HepG2 (cell line): ENCODE measurements around the gene RPL34. TPM values are rescaled to one million over a fixed set of nuclear protein-coding genes. Genes with fewer than 3 reads are reported as not detected.

Experiments
- NFAT5 ChIP-seq: sonication (generic); formaldehyde crosslinking; IDR thresholded peaks from 2 replicates; pipeline ENCODE4 v1.4.0; 2020; ENCODE audit warnings: missing genetic modification reagents
- NR1H2 ChIP-seq: sonication (generic); formaldehyde crosslinking; IDR thresholded peaks from 2 replicates; pipeline ENCODE4 v1.8.1; 2022; ENCODE audit warnings: low read depth, missing genetic modification reagents, borderline replicate concordance
- SP2 ChIP-seq: sonication (generic); formaldehyde crosslinking; IDR thresholded peaks from 2 replicates; pipeline ENCODE4 v1.5.1; 2020; ENCODE audit warnings: mild to moderate bottlenecking, missing genetic modification reagents
- TBP ChIP-seq: sonication (generic); formaldehyde crosslinking; IDR thresholded peaks from 2 replicates; pipeline ENCODE4 v1.5.0; 2020; ENCODE audit warnings: missing genetic modification reagents
- ZNF275 ChIP-seq: sonication (generic); formaldehyde crosslinking; IDR thresholded peaks from 2 replicates; pipeline ENCODE4 v1.8.0; 2022; ENCODE audit warnings: missing genetic modification reagents, mild to moderate bottlenecking, inconsistent platforms, borderline replicate concordance
- ZNF879 ChIP-seq: sonication (generic); formaldehyde crosslinking; IDR thresholded peaks from 2 replicates; pipeline ENCODE4 v1.8.1; 2023; ENCODE audit warnings: missing genetic modification reagents
- polyA plus RNA-seq, 8 experiments: library from polyadenylated mRNA; depleted of rRNA in 3 of 8; stranded (reverse) in 7 of 8; unstranded in 1 of 8; fragments of >200 nt; fragmentation: Illumina TruSeq in 4 of 8; extraction: Trizol in 4 of 8; gene quantifications; 2 replicates each; pipeline versions ENCODE4 v1.2.1 to v1.2.3, GENCODE V29; 2011 to 2016; ENCODE audit warnings: low read depth in 4 of 8, missing spikeins in 1 of 8, mixed read lengths in 1 of 8; ENCODE audit not compliant: insufficient read depth in 1 of 8
- total RNA-seq, 5 experiments: library from RNA; depleted of rRNA; stranded (reverse); fragments of >200 nt; fragmentation: Illumina TruSeq; extraction: Trizol; gene quantifications; 2 replicates each; pipeline ENCODE4 v1.2.3, GENCODE V29; 2016; ENCODE audit warnings: low read depth in 1 of 5
- TF ChIP-seq, protein P1 (sequence below): IDR thresholded peaks from 2 replicates; pipeline ENCODE4 v1.4.0; 2020; ENCODE audit warnings: mild to moderate bottlenecking, missing genetic modification reagents
- TF ChIP-seq, protein P2 (sequence below): sonication (generic); formaldehyde crosslinking; IDR thresholded peaks from one replicate; pipeline ENCODE4 v1.5.1; 2020; ENCODE audit warnings: mild to moderate bottlenecking, missing genetic modification reagents; ENCODE audit errors: not compliant biosample characterization

Gene RPL34
- total and polyA plus RNA-seq, 2 of the 13 experiments (the other 11 are each of a cell fraction or from before 2014, with no cell fraction given): 2,235 to 3,985 TPM

DNA sequence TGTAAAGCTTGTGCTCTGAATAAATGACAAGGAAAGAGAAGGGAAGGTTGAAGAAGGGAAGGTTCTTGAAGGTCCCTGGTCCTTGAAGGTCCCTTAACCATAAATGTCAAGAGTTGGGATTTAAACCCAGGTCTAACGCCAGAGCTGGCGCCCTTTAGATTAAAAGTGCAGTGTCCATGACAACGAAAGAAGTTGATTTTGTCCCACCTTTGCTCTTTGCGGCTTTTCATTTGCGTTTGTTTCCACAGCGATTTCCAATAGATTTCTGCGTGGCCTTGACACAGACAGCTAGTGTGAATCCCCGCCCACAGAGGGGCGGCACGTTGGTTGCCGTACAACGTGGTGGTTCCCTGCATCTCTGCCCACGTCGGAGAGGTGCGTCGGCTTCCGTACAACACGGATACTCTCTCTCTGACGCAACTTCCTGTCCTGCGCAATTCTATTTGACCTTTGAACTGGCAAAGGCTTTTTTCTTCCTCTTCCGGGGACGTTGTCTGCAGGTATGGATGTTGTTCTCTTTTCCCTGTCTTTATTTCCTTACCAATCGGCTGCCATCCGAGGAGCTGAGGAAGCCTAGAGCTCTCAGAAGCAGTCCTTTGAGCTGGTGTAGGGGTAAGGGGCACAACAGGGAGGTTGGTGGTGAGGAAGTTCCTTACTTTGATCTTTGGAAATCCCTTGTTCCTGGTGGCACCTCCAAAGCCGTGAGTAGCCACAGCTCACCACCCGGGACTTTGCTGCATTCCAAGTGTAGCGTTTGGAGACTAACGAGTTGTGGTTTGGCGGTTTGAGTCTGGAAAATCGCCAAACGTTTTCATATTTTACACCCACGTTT lies at the start of gene RPL34 (continued):
- TF ChIP-seq, protein P1, sequence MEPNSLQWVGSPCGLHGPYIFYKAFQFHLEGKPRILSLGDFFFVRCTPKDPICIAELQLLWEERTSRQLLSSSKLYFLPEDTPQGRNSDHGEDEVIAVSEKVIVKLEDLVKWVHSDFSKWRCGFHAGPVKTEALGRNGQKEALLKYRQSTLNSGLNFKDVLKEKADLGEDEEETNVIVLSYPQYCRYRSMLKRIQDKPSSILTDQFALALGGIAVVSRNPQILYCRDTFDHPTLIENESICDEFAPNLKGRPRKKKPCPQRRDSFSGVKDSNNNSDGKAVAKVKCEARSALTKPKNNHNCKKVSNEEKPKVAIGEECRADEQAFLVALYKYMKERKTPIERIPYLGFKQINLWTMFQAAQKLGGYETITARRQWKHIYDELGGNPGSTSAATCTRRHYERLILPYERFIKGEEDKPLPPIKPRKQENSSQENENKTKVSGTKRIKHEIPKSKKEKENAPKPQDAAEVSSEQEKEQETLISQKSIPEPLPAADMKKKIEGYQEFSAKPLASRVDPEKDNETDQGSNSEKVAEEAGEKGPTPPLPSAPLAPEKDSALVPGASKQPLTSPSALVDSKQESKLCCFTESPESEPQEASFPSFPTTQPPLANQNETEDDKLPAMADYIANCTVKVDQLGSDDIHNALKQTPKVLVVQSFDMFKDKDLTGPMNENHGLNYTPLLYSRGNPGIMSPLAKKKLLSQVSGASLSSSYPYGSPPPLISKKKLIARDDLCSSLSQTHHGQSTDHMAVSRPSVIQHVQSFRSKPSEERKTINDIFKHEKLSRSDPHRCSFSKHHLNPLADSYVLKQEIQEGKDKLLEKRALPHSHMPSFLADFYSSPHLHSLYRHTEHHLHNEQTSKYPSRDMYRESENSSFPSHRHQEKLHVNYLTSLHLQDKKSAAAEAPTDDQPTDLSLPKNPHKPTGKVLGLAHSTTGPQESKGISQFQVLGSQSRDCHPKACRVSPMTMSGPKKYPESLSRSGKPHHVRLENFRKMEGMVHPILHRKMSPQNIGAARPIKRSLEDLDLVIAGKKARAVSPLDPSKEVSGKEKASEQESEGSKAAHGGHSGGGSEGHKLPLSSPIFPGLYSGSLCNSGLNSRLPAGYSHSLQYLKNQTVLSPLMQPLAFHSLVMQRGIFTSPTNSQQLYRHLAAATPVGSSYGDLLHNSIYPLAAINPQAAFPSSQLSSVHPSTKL (CRISPR knock-in tag): peak; percentile 49
- TF ChIP-seq, protein P2, sequence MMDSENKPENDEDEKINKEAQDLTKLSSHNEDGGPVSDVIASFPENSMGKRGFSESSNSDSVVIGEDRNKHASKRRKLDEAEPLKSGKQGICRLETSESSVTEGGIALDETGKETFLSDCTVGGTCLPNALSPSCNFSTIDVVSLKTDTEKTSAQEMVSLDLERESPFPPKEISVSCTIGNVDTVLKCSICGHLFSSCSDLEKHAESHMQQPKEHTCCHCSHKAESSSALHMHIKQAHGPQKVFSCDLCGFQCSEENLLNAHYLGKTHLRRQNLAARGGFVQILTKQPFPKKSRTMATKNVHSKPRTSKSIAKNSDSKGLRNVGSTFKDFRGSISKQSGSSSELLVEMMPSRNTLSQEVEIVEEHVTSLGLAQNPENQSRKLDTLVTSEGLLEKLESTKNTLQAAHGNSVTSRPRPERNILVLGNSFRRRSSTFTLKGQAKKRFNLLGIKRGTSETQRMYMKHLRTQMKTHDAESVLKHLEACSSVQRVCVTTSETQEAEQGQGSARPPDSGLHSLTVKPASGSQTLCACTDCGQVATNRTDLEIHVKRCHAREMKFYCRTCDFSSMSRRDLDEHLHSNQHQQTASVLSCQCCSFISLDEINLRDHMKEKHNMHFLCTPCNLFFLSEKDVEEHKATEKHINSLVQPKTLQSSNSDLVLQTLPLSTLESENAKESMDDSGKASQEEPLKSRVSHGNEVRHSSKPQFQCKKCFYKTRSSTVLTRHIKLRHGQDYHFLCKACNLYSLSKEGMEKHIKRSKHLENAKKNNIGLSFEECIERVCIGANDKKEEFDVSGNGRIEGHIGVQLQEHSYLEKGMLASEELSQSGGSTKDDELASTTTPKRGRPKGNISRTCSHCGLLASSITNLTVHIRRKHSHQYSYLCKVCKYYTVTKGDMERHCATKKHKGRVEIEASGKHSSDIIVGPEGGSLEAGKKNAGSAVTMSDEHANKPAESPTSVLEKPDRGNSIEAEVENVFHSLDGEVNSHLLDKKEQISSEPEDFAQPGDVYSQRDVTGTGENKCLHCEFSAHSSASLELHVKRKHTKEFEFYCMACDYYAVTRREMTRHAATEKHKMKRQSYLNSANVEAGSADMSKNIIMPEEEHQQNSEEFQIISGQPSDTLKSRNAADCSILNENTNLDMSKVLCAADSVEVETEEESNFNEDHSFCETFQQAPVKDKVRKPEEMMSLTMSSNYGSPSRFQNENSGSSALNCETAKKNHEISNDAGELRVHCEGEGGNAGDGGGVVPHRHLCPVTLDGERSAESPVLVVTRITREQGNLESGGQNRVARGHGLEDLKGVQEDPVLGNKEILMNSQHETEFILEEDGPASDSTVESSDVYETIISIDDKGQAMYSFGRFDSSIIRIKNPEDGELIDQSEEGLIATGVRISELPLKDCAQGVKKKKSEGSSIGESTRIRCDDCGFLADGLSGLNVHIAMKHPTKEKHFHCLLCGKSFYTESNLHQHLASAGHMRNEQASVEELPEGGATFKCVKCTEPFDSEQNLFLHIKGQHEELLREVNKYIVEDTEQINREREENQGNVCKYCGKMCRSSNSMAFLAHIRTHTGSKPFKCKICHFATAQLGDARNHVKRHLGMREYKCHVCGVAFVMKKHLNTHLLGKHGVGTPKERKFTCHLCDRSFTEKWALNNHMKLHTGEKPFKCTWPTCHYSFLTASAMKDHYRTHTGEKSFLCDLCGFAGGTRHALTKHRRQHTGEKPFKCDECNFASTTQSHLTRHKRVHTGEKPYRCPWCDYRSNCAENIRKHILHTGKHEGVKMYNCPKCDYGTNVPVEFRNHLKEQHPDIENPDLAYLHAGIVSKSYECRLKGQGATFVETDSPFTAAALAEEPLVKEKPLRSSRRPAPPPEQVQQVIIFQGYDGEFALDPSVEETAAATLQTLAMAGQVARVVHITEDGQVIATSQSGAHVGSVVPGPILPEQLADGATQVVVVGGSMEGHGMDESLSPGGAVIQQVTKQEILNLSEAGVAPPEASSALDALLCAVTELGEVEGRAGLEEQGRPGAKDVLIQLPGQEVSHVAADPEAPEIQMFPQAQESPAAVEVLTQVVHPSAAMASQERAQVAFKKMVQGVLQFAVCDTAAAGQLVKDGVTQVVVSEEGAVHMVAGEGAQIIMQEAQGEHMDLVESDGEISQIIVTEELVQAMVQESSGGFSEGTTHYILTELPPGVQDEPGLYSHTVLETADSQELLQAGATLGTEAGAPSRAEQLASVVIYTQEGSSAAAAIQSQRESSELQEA (CRISPR knock-in tag): no peak
- TF ChIP-seq ZNF879 (CRISPR knock-in tag) (no peak), NR1H2 (no peak), TBP (CRISPR knock-in tag) (no peak), SP2 (peak; percentile 55; the same call in 1 of the 2 replicates), NFAT5 (CRISPR knock-in tag) (no peak), ZNF275 (no peak)
